ENCODE results near the gene COMP.
"Not testable (repeated sequence)": the region's sequence is repeated elsewhere in the genome, so short reads cannot be mapped to it uniquely, and the experiment has no call there.

The COMP gene

DNA sequence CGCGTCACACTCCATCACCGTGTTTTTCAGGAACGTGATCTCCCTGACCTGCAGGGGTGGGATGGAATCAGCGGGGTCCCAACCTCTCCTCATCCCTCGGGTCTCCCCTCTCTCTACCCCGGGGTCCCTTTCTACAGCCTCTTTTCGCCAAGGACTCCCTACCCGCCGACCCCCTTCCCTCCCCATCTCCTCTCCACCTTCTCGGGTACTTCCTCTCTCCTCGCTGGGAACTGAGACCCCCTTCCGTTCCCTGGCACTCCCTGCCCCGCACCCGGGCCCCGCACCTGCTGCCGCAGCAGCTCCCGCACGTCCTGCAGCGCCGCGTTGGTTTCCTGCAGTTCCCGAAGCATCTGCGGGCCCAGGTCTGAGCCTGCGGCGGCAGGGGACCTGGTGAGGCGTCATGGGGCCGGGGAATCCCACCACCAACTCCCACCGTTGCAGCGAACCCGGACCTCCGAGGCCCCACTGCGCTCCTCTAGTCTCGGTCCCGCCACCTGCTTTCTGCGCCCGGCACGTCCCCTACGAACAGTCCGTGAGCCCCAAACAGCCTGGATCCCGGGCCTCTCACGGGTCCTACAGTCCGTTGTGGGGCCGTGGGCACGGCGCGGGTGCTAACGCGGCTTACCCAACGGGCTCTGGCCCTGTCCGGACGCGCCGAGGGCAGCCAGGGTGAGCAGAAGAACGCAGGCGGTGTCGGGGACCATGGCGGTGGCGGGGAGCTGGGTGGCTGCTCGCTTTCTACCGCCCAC is at the start of gene COMP:
COMP (minus strand) TSS at position 740 of the 749 bp plus-strand sequence; CDS start at position 704, 36 bp downstream.
- no peak for DNase-seq

DNA sequence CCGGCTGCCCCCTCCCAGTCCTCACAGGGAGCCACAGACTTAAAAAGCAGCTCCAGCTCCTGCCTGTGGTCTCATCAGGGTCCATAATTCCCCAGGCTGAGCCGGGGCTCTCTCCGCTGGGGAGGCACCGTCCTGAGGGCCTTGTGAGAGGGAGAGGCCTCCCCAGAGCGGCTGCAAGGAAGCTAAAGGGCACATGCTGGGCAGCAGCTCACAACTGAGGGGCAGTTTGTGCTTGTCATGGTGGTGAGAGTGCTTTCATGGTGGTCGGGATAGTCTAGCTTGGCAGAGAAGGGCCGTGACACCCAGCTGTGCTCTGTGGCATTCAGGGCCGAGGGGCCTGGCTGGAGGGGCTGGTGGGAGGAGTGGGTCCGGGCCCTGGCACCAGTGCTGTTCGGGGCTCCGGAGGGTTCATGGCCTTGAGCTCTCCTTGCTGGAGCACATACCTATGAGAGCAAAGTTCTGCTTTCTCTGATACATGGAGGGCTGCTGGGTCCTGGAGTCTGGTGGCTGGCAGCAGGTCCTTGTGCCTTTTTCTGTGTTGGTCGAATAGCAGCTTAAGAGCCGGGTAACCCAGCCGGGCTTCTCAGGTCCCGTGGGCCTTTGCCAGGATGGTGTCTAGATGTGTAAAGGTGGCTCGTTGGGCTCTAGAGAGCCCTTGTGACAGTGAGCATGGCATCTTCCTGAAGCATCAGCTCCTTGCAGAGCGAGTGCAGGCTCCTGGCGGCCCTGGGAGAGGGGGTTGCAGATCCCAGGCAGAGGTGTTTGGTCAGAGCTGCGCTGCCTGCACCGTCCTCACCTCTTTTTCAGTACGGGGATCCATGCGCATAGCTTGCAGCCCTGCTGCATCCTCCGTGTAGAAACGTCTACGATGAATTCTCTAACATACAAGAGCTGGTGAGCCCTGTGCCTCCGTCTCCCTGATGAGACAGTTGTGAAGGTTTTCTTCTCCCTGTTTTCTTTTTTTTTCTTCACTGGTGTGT is 49.5 kb upstream of the COMP start:
- DNase-seq = no peak

DNA sequence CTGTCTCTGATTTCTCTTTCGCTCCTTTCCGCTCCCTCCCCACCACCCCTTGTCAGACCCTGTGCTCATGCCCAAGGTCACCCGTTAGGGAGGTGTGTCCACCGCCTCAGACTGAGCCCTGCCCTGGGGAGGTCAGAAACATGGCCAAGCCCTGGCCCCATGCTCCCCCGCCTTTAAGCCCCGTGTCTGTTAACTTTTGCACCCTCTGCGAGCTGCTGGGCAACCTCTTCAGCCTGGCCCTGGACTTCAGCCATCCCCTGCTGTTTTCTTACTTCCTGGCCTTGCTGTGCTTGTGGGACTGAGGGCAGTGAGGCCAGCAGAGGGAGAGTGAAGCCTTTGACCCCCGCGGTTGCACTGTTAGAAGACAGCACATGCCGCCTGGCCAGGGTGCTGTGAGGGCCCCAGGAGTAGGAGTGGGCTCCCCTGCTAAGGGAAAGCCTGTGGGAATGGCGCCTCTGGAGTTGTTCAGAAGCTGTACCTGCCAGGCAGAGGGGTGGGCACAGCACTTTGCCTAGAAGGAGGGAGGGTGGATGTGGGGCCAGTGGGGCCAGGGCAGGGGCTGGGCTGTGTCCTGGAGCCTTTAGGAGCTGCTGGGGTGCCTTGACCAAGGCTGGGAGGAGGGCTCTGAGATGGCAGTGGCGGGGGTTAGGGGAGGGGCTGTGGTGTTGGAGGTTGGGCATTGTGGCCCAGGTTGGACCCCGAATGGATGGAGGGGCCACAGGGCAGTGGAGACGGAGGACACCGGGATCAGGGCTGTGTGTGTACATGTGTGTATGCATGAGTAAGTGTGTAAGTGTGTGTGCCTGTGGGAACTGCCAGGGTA is 48.6 kb upstream of the COMP start:
- no peak for DNase-seq

DNA sequence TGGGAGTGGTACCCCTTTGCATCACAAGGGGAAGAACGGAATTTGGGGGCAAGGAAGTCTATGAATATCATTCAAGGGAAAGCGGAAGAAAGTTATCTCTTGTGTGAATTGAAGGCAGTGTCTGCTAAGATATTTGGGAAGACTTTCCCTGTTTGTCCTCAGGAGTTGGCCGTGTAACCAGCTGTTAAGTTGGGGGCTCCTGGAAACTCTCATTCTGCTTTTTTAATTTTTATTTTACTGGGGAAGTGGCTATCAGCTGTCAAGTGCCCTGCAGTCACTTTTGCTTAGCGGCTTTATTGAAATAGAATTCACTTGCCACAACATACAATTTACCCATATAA is 43.5 kb upstream of the COMP start:
- no peak for DNase-seq

DNA sequence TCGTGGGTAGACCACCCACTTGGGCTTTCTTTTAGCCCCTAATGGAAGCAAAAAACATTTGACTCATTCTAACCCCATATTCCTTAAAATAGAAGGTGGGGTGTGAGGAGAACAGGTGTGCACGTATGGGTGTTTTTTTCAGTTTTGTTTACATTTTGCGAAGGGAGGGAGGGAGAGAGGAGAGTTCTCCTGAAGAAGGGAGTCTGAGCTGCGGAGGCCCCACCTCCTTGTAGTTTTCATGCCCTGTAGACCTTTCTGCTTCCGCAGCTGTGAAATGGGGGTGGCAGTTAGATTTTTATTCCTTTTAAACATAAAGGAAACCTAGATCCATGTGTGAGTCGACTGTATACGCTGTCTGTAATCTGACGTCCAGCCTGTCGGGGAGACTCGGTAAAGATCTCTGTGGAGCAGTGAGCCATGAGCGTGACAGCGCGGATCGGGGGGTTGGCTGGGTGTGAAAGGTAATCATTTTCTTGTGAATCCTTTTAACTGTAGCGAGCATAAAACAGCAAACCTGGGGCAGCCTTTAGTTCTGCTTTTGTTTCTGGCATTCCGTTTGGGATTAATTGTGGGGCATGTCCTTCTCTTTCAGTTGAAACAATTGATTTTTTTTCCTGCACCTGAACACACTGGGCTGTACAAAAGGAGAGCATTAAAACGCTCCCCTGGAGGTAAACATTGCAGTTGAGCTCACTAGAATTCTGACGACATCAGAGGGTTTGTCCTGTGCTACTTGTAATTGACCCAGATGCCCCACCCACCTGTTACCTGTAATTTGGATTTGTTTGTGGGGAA is 42.9 kb upstream of the COMP start:
- no peak for DNase-seq

DNA sequence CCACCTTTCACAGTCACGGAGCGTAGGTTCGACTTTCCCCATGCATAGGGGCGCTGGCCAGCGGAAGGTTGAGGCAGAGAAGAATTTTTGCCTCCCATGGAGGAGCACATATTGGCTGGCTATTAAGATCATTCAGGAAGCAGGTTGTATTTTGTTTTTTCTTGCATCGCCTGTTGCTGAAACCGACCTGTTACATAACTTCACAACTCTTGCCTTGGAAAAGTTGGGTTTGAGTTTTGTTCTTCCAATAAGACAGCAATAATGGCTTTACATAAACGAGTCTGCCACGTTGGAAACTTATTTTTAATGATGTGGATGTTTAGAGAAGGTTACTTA is 42.0 kb upstream of the COMP start:
- no peak for DNase-seq

DNA sequence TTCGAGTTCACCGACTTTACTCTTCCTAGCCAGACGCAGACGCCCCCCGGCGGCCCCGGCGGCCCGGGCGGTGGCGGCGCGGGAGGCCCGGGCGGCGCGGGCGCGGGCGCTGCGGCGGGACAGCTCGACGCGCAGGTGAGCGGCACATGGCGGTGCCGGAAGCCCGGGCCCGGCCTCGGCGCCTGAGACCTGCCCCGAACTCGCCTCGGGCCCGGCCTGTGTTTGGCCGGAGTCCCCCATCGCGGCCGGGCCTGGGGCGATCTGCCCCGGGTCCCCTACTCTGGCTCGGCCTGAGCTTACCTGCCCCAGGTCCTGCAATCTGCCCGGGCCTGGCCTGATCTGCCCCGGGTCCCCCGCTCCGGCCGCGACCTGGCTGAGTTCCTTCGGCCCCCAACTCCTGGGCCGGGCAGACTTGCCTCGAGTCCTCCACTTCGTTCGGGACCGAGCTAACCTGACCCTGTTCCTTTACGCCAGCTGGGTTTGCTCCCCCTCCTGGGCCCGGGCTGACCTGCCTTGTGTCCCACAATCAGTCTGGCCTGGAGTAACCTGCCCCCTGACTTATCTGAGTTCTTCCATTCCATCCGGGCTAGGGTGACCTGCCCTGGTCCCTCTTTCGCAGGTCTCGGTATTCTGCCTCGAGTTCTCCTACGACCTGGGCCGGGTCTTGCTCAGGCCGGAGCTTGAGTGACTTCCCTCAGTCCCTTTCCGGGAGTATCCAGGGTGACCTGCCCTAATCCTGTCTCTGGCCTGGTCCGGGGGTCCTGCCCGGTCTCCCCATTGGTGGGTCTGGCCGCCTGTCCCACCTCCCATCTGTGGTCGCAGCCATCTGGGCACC is 41.4 kb upstream of the COMP start:
- no peak for DNase-seq

DNA sequence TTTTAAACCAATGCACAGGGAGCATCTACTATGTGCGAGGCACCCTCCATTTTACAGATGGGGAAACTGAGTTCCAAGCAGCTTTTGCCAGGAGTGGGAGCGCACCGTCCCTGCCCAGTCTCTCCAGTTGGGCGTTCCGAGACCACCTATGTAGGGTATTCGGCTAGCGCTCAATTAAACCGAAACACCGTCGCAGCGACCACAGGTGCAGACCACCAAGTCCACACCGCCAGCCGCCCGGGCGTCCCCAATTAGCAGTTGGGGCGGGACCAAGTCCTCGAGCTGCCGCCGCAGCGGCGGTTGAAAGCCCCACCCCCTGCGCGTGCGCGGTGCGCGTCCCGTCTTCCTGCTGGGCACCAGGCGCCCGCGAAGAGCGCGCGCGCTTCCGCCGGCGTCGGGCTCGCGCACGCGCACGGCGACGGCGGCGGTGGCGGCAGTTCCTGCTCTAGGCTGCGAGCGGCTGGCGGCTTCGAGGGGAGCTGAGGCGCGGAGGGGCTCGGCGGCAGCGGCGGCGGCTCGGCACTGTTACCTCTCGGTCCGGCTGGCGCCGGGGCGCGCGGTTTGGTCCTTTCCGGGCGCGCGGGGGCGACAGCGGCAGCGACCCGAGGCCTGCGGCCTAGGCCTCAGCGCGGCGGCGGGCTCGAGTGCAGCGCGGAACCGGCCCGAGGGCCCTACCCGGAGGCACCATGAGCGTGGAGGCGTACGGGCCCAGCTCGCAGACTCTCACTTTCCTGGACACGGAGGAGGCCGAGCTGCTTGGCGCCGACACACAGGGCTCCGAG is 40.6 kb upstream of the COMP start, which contains the start of gene UPF1:
UPF1 (plus strand) TSS at position 436 of the 782 bp plus-strand sequence; CDS start at position 687, 251 bp downstream.
- DNase-seq = peak; percentile 66

DNA sequence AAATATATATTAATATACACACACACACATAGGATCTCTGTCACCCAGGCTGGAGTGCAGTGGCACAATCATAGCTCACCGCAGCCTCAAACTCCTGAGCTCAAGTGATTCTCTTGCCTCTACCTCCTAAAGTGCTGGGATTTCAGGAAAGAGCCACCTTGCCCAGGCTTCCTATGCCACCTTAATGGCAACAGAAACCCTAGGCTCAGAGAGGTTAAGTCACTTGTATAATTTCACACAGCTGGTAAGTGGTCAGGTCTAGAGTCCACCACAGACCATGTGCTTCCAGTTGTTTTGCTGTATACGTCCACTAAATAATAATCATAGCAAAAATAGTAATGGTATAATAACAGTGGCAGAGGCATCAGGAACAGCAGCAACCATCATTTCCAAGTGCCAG is 39.4 kb upstream of the COMP start:
- no peak for DNase-seq

DNA sequence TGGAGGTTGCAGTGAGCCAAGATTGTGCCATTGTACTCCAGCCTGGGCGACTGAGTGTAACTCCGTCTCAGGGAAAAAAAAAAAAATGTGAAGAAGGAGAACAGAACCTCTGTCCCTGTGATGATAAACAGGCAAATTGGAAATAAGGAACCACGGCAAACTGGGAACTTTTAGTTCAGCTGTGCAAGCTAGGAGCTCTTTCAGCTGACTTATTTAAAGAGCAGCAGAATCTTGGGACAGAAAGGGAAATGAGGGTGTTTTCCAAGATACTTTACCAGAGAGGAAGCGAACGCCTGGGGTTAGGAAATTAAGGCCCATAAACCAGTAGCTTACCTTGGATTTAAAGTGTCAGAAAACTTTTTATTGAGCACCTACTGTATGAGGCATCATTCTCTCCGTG is 37.7 kb upstream of the COMP start:
- no peak for DNase-seq

DNA sequence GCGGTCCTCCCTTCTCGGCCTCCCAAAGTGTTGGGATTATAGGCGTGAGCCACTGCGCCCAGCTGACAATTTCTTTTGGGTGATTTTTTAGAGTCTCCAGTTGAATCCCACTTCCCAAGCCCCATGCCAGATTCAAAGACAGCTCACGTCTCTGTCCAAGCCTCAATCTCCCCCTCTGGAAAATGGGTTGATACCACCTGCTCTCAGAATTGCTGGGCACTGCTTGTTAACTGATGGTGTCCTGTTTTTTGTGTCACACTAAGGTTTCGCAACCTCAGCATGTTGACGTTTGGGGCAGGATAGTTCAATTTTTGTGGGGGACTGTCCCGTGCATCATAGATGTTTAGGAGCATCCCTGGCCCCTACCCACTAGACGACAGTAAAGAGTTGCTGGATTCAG is 26.5 kb upstream of the COMP start:
- DNase-seq = no peak

DNA sequence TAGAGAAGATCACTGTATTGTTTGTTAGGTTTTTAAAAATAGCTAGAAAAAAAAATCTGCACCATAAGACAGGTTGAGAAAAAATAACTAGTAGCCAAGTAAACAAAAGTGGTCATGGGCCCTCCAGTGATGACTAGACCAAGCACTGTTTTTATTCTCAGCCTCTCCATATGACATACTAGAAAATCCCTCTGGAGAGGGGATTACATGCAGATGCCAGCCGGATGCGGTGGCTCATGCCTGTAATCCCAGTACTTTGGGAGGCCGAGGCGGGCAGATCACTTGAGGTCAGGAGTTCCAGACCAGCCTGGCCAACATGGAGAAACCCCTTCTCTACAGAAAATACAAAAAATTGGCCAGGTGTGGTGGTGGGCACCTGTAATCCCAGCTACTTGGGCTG is 25.5 kb upstream of the COMP start:
- not testable (repeated sequence) for DNase-seq

DNA sequence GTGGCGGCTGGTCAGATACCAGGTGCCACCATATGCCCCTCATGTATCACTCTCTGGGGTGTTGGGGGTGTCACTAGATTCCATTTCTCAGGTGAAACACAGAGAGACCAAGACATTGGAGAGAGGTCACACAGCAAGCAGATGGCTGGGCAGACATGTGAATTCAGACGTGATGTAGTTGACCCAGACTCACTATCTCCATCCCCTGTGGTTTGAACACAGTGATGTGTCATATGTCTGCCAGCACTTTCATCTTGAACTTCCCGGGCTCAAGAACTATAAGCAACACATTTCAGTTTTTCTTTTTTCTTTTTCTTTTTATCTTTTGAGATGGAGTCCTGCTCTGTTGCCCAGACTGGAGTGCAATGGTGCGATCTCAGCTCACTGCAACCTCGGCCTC is 24.6 kb upstream of the COMP start:
- no peak for DNase-seq

DNA sequence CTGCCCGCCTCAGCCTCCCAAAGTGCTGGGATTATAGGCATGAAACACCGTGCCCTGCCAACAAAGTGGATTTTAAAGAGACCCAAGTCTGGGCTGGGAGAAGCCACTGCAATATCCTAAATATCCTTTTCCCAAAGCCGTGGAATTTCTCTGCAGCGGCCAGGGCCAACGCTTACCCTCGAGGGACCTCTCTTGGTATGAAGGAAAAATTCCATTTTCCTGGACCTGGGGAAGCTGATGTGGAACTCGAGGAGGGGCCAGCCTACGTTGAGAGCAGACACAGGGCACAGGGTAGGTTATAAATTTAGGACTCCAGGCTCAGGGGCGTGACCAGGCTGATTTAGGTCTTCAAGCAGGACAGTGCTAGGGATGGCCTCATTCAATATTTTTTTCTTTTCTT is 23.0 kb upstream of the COMP start:
- DNase-seq = no peak

DNA sequence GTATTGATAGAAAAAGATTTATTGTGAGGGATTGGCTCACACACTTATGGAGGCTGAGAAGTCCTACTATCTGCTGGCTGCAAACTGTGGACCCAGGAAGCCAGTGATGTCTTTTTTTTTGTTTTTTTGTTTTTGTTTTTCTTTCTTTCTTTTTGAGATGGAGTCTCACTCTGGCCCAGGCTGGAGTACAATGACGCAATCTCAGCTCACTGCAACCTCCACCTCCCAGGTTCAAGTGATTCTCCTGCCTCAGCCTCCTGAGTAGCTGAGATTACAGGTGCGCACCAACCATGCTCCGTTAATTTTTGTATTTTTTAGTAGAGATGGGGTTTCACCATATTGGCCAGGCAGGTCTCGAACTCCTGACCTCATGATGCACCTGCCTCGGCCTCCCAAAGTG is 20.5 kb upstream of the COMP start:
- not testable (repeated sequence) for DNase-seq

DNA sequence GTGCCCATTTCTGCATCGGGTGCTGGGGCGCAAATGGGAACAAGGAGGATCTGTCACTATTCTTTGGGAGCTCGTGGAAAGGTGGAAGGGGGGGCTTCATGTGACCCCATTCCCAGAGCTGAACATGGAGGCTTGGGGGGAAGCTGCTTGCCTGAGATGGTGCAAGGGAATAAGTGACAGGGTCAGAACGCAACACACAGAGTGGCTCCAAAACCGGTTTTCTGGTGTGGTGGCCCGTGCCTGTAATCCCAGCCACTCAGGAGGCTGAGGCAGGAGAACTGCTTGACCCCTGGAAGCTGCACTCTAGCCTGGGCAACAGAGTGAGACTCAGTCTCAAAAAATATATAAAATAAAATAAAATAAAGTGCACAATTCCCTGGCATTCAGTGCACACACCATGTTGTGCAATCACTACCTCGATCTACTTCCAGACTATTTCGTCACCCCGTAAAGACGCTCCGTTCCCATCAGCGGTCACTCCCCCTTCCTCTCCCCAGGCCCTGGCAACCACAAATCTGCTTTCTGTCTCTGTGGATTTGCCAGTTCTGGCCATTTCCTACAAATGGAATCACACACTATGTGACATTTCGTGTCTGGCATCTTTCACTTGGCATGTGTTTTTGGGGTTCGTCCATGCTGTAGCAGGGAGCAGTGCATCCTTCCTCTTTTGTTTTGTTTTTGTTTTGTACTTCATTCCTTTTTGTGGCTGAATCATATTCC is 18.2 kb upstream of the COMP start:
- no peak for DNase-seq

DNA sequence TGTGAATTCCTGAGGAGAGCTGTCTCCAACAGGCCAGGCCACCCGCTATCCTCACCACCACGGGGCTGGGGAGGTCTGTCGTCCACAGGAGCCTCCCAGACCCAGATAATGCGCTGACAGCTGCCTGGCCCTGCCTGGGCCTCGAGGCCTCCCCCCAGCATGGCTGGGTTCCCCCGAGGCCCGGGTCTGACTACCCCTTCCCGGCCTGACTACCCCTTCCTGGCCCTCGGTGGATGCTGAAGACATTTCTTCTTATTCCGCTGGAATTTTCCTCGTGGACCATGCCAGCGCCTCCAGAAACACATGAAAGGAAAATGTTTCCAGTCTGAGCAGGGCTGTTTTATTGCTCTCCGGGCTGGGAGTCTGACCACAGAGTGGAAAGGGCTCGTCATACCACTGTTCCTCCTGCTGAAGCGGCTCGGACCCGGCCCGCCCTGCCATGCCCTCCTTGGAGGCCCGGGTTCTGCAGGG is 16.8 kb upstream of the COMP start:
- no peak for DNase-seq

DNA sequence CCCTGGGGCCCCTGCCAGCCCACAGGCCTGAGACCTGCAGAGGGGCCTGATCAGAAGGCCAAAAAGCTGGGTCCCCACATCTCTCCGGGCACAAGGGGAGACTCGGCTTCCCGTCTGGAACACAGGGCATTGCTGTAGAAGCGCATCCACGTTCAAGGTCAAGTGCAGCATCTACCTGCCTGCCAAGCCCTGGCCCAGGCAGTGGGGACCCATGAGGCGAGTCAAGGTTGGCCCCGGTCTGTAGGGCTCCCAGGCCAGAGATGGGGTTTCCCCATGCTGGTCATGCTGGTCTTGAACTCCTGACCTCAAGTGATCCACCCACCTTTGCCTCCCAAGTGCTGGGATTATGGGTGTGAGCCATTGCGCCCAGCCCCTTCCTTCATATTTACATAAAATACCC is 13.5 kb upstream of the COMP start:
- DNase-seq = no peak

DNA sequence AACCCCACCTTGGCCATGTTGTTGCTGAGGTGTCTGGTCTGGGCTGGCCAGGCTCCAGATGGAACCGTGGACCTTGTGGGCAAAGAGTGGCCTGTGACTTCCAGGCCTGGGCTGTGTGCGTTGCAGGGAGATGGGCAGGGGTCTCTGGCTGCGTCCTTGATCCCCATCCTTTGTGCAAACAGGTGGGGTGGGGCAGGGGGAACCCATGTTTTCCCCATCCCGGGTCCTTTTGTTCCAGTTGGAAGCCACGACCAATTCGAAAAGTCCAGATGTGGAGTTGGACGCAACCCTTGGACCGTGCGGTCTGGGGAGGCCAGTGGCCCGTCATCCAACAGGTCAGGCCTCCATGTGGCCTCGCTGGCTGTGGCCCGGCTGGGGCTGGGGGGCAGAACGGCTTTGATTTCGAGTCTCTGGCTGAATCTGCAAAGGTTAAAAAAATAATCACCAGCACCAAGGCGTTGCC is 13.1 kb upstream of the COMP start:
- no peak for DNase-seq

Data from DMS79 (cell line).